HG03565 (cell line): Measurements from ENCODE around the gene NXPH4.

Source experiments
- ATAC-seq: cut with Tn5 transposase; IDR thresholded peaks from one replicate; pipeline ENCODE4 v1.9.1; 2021; ENCODE audit warnings: mild to moderate bottlenecking, moderate library complexity; ENCODE audit not compliant: unreplicated experiment

The NXPH4 gene

DNA sequence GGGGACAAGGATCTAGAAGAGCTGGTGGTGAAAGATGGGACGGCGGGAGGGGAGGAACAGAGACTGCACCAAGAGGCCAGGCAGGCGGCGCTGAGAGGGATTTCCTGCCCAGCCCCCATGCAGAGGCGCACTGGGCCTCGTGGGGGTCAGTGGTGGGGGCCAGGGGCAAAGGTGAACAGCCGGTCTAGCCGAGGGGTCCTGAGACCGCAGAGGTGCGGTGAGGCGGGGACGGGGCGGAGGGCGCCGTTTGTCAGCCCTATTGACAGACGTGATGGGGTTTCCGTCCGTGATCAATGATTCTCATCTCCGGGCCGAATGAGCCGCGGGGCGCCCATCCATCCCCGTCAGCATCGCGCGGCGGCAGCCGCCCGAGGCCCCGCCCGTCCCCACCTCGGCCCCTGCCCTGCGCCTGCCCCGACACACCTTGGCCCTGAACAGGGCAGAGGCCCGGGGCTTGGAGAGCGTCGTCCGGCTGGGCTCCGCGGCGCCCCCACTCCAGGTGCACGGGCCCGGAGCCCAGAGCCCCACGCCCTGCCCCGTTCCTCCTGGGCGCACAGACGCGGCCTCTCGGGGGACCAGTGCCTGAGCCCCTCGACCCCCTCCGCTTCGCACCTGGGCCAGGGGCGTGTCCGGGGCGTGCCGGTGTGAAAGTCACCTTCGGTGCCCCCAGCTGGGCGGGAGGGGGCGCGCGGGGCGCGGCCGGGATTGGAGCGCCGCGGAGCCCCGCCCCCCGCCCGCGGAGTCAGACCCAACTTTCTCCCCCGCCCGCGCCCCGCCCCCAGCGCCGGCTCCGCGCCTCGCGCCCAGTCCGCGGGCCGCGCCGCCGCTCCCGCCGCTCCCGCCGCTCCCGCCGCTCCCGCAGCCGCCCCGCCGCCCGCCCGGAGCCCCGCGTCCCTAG, at the start of gene NXPH4:
NXPH4 (plus strand) TSS at position 781 of the 898 bp plus-strand sequence. CDS start 176 bp downstream, outside the sequence.
- no peak for ATAC-seq

DNA sequence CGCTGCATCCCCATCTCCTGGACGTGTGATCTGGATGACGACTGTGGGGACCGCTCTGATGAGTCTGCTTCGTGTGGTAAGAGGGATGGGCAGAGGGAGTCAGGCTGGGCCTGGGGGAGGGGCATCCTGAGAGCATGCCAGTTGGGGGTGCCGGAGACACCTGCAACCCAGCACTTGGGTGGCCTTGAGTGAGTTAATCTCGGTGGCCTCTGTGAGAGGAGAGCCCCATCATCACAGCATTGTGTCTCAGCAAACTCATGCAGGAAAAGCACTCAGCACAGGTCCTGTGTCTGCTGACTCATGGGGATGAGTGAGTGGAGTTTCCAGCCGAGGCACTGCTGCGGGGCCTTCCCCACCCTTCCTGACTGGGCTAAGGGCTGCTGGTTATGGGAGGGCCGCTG, 49.6 kb upstream of the NXPH4 start:
- ATAC-seq = no peak

DNA sequence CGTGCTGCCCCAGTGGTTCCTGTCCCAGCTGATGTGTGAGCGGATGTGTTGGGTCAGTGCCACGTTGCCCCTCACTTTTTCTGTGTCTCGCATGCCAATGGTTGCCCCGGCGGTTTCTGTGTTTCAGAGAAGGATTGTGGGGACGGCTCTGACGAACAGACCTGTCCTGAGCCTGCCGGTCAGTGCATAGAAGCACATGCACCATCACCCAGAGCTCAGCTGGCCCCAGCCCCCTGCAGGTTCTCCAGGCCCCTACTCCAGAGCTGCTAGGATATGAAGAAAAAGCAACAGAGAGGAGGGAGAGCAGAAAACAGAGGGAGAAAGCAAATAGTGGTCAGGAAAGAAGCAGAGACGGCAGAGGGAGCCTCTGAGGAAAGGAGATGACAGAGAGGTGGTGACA, 48.5 kb upstream of the NXPH4 start:
- ATAC-seq = no peak

DNA sequence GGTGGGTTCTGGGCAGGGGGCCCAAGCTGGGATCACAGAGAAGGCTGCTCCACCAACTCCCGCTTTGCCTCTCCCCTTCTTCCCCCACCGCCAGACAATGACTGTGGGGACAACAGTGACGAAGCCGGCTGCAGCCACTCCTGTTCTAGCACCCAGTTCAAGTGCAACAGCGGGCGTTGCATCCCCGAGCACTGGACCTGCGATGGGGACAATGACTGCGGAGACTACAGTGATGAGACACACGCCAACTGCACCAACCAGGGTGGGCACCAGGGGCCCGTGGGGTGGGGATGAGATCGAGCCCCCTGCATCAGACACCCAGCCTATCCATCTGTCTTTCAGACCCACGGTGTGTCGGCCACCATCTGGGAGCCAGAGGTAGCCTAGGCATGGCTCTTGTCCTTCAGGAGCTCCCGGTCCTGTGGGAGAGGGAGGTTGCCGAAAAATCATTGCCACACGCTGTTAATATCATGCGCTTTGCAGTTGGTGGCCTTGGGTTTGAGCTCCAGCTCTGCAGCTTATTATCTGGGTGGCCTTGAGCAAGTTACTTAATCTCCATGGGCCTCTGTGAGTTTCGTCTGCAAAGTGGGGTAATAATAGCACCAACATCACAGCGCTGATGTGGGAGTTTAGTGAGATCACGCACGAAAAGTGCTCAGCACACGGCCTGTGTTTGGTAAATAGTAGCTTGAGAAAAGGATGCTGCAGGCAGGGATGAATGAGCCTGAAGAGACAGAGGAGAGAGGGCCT, 47.4 kb upstream of the NXPH4 start:
- no peak for ATAC-seq

- no peak for ATAC-seq
Measured at GRCh38 chr12:57169969-57170368, 46.6 kb upstream of the NXPH4 start.

DNA sequence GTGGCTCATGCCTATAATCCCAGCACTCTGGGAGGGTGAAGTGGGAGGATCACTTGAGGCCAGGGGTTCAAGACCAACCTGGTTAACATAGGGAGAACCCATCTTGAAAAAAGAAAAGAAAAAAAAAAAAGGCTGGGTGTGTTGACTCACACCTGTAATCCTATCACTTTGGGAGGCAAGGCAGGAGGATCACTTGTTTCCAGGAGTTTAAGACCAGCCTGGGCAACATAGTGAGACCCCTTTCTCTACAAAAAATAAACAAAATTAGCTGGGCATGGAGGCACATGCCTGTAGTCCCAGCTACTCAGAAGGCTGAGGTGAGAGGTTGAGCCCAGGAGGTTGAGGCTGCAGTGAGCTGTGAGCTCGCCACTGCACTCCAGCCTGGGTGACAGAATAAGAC, 46.2 kb upstream of the NXPH4 start:
- ATAC-seq = no peak

DNA sequence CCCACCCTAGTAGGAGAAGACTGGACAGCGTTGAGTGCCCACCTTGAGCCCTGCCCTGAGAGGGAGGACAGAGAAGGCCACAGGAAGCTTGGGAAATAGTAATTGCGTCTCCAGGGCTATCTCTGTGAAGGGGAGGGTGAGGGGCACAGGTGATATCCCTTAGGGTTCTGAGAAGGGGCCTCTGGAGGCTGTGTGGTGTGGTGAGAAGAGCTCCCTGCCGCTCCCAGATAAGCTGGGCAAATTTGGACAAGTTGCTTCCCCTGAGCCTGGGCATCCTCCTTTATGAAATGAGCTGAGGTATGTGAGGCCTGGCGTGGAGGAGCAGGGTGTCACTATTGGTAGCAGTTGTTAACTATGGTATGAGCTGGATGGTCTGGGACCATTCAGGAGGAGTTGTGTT, 45.7 kb upstream of the NXPH4 start:
- ATAC-seq = no peak

GRCh38 chr12:57171668-57172067, 44.9 kb upstream of the NXPH4 start:
- ATAC-seq = no peak

DNA sequence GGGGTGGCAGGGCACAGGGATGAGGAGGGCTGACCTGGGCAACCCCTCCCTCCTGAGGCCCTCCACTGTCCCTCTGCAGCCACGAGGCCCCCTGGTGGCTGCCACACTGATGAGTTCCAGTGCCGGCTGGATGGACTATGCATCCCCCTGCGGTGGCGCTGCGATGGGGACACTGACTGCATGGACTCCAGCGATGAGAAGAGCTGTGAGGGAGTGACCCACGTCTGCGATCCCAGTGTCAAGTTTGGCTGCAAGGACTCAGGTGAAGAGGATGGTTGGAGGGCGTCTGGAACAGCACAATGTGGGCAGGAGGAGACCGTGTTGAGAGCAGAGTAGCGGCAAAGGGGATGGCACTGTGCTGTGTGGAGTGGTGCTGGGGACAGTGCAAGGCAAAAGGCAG, 43.5 kb upstream of the NXPH4 start:
- no peak for ATAC-seq

DNA sequence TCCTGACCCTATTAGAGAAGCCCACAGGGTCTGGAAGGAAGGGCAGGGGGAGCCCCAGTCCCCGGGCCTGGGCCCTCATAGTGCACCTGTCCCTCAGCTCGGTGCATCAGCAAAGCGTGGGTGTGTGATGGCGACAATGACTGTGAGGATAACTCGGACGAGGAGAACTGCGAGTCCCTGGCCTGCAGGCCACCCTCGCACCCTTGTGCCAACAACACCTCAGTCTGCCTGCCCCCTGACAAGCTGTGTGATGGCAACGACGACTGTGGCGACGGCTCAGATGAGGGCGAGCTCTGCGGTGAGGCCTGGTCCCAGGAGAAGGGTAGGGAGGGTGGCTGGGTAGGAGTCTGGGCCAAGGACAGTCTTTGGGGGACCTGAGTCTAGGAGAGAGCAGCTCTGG, 42.9 kb upstream of the NXPH4 start:
- no peak for ATAC-seq

GRCh38 chr12:57175428-57176138, 41.0 kb upstream of the NXPH4 start:
- no peak for ATAC-seq

DNA sequence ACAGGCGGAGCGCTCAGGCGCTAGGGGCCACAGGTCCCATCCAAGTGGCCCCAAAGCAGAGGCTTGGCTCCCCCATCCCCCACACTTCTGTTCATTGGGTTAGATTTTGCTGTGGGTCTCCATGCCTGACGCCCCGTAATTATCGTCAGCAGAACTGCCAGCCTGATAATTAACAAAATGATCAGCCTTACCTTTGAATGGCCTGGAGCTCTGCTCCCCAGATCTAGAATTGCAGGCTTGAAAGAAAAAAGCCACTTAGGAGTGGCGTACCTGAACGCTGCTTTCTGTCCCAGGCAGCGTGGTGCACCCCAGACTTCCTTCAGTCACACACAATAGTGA, 40.5 kb upstream of the NXPH4 start:
- ATAC-seq = no peak

GRCh38 chr12:57176846-57177245, 39.7 kb upstream of the NXPH4 start:
- ATAC-seq = no peak

DNA sequence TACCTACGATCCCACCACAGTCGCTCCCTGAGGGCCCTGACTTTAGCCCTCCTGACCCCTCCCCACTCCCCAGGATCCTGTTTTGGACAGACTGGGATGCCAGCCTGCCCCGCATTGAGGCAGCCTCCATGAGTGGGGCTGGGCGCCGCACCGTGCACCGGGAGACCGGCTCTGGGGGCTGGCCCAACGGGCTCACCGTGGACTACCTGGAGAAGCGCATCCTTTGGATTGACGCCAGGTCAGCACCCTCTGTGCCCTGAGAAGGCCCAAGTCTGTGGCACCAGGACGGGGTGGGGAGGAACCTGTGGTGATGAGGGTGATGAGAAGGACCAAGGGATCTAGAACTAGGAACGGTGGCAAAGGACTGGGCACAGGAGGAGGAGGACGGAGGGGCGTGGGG, 39.2 kb upstream of the NXPH4 start:
- ATAC-seq = no peak

GRCh38 chr12:57178213-57178612, 38.4 kb upstream of the NXPH4 start:
- no peak for ATAC-seq

DNA sequence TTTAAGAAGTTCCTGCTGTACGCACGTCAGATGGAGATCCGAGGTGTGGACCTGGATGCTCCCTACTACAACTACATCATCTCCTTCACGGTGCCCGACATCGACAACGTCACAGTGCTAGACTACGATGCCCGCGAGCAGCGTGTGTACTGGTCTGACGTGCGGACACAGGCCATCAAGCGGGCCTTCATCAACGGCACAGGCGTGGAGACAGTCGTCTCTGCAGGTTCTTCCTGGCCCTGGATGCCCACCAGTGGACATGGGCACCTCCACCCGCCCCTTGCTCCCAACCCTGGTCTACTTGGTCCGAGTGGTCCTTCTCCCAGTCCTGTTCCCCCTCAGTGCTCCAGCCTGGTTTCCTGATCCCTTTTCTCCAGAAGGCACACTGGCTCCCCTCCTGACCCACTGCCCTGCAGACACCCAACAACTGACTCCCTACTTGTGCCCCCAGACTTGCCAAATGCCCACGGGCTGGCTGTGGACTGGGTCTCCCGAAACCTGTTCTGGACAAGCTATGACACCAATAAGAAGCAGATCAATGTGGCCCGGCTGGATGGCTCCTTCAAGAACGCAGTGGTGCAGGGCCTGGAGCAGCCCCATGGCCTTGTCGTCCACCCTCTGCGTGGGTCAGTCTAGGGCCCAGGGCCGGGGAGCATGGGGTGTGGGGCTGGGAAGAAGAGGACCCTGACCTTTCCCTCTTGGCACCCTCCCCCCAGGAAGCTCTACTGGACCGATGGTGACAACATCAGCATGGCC, 37.1 kb upstream of the NXPH4 start:
- ATAC-seq = no peak

DNA sequence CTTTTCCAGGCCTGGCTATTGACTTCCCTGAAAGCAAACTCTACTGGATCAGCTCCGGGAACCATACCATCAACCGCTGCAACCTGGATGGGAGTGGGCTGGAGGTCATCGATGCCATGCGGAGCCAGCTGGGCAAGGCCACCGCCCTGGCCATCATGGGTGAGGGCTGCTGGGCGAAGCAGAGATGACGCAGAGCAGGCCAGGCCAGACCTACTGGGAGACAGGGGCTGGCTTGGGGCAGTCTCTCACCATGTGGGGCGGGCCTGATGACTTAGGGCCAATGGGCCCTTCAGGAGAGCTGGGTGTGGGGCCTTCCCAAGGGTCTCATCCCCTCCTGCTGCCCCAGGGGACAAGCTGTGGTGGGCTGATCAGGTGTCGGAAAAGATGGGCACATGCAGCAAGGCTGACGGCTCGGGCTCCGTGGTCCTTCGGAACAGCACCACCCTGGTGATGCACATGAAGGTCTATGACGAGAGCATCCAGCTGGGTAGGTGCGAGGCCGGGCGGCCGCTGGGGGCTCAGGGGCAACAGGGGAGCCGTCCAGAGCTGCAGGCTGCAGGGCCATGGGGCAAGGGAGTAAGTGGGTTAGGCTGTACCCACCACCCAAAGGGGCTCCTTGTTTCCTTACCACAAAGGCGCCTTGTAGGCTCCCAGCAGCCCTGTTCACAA, 36.1 kb upstream of the NXPH4 start:
- no peak for ATAC-seq

GRCh38 chr12:57181072-57181471, 35.5 kb upstream of the NXPH4 start:
- ATAC-seq = no peak

DNA sequence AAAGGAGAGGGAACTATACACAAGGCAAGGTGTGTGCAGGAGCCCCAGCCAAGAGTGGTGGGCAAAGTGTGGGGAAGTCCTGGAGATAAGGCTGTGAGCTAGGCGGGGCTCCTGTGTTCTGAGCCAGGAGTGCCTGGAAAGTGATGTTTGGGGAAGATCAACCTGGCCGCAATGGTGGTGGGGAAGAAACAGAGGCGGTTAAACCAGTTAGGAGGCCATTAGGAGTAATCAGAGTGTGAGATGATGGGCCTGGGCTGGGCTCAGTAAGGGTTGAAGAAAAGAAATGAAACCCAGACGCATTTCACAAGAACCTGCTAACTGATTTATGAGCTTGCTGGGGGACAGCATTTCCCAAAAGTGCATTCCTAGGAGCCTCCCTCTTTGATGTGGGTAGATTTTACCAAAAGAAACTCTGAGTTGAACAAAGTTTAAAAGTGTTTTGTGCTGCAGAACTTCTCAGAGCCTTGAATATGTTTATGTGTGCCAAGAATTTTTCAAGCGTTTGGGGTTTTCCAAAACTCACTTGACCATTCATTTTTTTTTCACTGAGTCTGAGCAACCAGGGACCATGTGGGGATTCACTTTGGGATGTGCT, 34.9 kb upstream of the NXPH4 start:
- no peak for ATAC-seq
